Mesenteric fat pad (tissue), 1 donor: ENCODE results near the gene ITGA3. TPM values are rescaled to one million over a fixed set of nuclear protein-coding genes. Genes with fewer than 3 reads are reported as not detected.

ENCODE experiments used
- DNase-seq: peaks from one replicate; pipeline ENCODE4 v3.0.0-alpha.2; 2020; ENCODE audit warnings: low spot score
- total RNA-seq: library from RNA; stranded (reverse); fragmentation: NEBNext Ultra II Directional; extraction: Animal tissue kit (Norgen Biotek cat#: 25700); gene quantifications from one replicate; pipeline ENCODE4 v1.2.1, GENCODE V29; 2021
- donor health status: DM: yes; HTN: yes; CAD: no.

ITGA3 gene
- total RNA-seq, 1 donor from 2014 or later, result 14.4 TPM

DNA sequence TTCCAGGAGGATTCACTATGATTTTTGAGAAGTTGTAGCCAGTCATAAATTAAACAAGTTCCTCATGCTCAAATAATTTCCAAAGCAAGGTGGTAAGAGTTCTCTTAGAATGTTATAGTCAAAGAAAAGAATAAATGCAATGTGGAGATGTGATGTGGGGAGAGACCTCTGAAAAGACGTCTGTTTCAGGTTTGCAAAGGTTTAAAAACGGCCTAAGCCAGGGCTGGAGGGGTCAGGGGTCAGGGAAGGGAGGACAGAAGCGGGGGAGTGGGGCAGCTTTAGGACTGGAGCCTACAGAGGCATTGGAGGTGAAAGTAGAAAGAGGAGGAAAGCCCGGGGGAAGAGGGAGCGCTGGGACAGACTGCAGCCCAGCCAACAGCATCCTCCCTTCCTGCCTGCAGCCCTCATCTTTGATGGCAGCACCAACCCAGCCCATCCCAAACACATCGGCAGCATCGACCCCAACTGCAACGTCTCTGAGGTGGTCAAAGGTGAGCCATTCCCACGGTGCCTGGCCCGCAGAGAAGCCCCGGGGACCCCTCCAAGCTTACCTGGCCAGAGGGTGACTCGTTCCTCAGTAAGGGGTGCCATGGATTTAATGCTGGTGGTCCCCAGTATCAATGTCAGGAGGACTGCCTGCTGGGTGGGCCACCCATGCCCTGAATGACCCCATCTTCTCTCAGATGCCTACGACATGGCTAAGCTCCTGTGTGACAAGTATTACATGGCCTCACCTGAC is 50.7 kb downstream of the ITGA3 start:
- DNase-seq, result no peak

GRCh38 chr17:50107790-50108414 is 52.0 kb downstream of the ITGA3 start:
- no peak for DNase-seq

DNA sequence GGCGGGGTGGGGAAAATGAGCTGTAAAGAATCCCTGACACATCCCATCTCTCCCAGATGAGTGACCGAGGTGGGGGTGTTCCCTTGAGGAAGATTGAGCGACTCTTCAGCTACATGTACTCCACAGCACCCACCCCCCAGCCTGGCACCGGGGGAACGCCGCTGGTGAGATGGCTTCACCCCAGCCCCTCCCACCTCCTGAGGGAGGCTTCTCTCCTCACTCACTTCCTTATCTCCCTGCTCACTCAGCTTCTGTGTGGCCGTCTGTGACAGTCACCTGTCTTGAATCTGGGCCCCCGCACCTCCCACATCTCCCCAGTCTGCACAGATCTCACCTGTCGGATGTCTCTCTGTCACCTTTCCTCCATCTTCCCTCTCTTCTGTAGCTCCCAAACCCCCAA is 52.6 kb downstream of the ITGA3 start:
- no peak for DNase-seq

- DNase-seq, result no peak
Measured at GRCh38 chr17:50109207-50109606, 53.3 kb downstream of the ITGA3 start.

GRCh38 chr17:50109785-50110184 is 53.9 kb downstream of the ITGA3 start:
- no peak for DNase-seq

- no peak for DNase-seq
Measured at GRCh38 chr17:50110591-50111349, 54.9 kb downstream of the ITGA3 start.

DNA sequence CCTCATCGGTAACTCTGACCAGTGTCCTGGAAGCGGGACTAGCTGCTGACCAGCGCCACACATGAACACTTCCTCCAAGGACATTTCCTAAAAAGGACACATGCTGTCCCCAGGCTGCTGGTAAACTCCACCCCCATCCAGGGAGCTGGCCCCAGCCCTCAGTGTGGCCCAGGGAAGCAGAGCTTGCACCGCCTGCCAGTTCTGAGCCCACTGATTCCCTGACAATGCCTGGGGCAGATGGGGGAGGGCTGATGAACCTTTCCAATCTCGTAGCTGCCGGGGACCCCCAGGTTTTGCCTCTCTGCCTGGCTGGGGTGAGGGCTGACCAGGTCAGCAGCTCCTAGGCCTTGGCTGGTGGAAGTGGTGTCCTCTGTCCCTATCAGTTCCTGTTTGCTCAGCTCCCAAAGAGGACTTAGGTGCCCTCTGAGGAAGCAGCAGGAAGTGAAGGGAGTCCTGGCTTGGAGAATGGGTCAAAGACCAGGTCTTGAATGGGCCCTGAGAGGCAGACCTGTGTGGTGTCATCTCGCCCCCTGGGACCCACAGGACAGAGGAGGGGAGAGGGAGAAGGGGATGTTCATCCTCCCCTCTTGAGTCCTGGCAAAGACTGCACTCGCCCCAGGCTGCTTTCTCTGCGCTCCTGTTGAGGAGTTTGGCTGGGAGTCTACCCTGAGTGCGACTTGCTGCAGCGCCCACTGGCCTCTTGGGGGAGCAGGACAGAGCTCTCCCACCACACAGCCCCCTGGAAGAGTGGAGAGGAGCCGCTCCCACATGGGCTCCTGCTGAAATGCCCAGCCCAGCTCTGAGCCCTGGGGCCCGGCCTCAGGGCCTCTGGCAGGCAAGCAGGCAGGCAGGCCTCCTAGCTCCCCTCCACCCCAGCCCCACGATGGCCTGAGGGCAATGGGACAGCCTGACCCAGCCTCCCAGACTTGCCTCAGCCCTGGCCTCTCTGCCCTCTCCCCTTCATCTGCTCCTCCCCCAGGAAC is 56.1 kb downstream of the ITGA3 start:
- no peak for DNase-seq

- no peak for DNase-seq
Measured at GRCh38 chr17:50112694-50113093, 56.8 kb downstream of the ITGA3 start.

DNA sequence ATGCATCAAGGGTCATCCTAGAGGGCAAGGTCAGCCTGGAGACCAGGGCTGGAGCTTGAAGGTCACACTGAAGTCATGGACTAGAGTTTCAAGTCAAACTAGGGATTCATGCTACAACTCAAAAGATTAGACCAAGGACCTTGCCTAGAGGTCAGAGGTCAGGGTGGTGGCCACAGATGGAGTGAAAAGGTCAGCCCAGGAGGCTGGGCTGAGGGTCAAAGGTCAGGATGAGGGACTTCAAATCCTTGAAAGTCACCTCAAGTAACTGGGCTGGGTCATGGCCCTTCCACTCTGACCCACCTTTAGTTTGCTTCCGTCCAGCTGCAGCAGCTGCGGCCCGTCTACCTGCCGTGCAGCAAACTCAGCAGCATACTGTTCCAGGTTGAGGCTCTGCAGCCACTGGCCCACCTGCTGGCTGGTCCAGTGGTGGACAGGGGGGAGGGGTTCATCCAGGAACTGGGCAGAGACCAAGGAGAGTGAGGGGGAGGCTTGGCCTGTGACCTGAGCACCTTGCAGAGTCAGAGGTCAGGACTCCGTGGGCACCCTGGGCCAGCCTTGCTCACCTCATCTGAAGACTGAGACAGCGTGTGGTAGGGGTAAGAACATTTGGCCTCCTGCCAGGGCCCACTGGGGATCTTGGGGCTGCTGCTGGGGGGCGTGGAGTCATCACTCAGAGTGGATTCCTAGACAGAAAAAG is 57.9 kb downstream of the ITGA3 start:
- DNase-seq, result no peak

DNA sequence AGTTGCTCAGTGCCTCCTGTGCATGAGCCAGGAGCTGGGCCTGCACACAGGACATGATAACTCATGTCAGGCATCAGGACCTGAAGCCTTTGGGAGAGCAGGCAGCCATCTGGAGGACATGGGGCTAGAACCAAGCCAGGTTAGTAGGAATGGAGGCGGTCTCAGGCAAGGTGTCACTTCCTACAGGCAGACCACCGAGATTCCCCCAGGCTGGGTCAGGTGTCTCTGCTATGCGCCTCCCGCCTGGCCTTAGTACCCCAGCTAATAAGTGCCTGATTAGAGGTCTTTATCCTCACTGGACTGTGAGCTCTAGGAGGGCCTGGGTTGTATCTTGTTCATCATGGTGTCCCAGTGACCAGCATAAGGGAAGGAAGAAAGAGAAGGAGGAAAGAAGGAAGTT is 58.5 kb downstream of the ITGA3 start:
- DNase-seq, result no peak

GRCh38 chr17:50114849-50115357 is 59.0 kb downstream of the ITGA3 start:
- no peak for DNase-seq

- DNase-seq, result no peak
Measured at GRCh38 chr17:50115756-50116155, 59.8 kb downstream of the ITGA3 start.

DNA sequence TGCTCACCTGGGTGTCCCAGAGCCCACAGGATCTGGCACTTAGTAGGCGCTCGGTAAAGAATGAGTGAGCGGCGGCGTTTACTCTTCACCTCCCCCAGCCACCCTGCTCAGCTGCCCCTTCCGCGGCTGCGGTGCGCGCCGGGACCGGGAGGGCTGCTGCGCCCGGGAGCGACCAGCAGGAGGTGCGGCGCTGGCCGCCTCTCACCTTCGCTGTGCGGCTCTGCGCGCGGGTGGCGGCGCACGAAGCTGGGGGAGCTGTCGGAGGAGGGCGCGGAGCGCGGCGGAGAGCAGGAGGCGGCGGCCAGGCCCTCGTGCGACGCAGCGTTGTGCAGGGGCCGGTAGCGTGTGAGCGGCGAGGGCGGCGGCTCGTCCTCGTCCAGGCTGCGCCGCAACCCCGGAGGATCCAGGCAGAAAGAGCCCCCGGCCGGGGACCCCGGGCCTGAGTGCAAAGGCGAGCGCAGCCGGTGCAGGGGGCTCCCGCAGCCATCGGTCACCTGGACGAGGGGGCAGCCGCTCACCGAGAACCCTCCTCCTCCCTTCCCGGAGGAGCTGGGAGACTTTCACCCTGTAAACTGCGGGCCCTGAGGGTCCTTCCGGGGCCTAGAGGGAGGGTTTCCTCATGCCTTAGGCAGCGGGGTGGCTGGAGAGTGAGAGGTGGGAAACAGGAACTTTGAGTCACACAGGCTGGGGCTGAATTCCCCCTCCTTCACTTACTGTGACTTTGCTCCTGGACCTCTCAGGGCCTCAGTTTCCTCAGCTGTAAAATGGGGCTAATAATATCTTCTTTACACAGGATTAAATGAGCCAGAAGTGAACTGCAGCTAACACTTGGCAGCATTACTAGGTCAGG is 61.5 kb downstream of the ITGA3 start:
- no peak for DNase-seq

DNA sequence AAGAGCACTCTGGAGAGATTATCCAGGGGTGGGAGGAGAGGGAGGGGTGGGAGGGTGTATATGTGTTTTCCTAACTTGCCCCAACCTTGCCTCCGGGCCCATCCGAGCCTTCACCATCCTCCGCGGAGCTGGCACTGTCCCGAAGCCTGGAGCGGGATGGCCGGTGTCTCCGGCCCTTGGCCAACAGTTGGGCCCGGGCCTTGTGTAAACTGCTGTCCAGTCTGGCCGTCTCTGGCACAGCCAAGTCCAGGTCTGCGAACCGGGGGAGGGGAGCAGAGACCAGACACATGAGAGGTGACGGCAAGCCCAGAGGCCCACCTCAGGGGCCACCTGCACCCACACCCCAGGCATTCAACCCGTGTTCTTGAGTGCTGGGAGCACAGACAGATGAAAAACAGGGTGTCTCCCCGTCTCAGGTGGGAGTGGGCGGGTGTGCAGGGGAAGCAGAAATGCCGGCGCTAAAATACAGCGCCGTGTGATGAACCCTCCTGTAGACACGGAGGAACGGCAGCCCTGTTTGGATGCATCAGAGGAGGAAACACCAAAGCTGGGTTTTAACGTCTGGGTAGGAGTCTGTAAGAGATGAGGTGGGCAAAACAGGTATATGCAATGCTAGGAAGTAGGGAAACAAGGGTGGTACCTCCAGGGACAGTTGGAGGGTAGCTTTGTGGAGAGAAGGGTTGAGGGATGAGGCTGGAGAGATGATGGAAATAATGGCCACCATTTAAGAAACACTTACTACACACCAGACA is 62.3 kb downstream of the ITGA3 start:
- no peak for DNase-seq

DNA sequence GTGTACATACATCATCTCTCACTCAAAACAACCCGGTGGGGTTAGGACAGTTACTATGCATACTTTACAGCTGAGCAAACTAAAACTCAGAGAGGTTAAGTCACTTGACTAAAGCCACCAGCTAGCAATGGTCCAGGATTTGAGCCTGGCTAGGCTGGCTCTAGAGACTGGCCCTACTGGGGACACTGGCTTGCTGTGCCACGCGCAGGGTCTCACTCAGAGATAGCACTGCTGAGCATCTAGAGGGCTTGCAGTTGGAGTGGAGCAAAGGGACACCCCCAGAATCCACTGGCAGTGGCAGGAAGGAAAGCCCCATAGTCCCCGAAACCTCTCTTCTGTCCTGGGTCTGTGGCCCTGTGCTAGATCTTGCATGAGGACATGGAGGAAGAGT is 62.9 kb downstream of the ITGA3 start:
- DNase-seq, result no peak

DNA sequence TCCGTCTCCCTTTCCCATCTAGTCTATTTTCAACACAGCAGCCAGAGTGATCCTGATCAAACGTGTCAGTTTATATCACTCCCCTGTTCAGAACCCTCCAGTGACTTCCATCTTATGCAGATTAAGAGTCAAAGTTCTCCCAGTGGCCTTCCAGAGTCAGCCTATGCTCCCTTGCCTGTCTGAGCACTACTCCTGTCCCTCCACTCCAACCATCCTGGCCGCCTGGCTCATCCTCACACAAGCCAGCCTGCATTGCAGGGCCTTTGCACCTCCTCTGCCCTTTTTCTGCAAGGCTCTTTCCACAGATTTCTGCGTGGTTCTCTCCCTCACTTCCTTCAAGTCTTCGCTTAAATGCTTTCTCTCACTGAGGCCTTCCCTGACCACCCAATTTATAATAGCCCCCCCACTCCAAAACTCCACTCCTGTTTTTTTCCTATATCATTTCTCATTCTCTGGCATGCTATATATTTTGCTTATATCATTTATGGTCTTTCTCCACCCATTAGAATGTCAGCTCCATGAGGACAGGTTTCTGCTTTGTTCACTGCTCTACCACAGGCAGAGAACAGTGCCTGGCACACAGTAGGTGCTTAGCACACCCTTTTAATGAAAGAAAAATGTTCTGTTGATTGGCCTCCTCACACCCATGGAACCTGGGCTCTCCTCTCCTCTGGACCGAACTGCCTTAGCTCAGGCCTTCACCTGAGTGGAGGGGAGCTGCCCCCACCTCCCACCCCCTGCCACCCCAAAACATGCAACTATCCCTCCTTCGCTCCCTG is 64.8 kb downstream of the ITGA3 start:
- no peak for DNase-seq

GRCh38 chr17:50122945-50123344 is 67.0 kb downstream of the ITGA3 start:
- DNase-seq, result no peak
